Keratinocyte (primary cell): ENCODE data around the gene DUSP11.

Source experiments
- CTCF ChIP-seq, 3 experiments: IDR thresholded peaks in 1 of 3; conservative IDR thresholded peaks in 1 of 3; optimal IDR thresholded peaks in 1 of 3; 2 replicates in 2 of 3; 3 replicates in 1 of 3; pipeline versions ENCODE3 to v1.5.1; 2011; ENCODE audit warnings: low read length in 3 of 3, mild to moderate bottlenecking in 3 of 3, moderate library complexity in 2 of 3, control low read depth in 1 of 3, inconsistent platforms in 1 of 3; ENCODE audit not compliant: insufficient read depth in 2 of 3; ENCODE audit errors: extremely low read depth in 1 of 3
- EZH2 ChIP-seq: IDR thresholded peaks from one replicate; pipeline ENCODE4 v1.6.1; 2012; ENCODE audit warnings: inconsistent platforms, mild to moderate bottlenecking, low read length, moderate library complexity

- TF ChIP-seq CTCF (optimal IDR thresholded peaks at IDR 0.05 in 1 of 3, IDR thresholded peaks at IDR 0.05 in 1 of 3, conservative IDR thresholded peaks at IDR 0.05 in 1 of 3; ENCODE audit: extremely low read depth in 1 of 3, insufficient read depth in 2 of 3, low read length in 3 of 3) (no peak), EZH2 (no peak)
Measured at GRCh38 chr2:73736855-73737779, 42.8 kb downstream of the DUSP11 start, which contains the start of gene TPRKB.
